PC-3 (cell line): Measurements from ENCODE around the gene GABRB2. TPM values are rescaled to one million over a fixed set of nuclear protein-coding genes. Genes with fewer than 3 reads are reported as not detected.

Experiments
- ATAC-seq: fragments of 200-7000 bp; cut with Tn5 transposase; 2 replicates; pipeline ENCODE4 v1.9.1; 2020; ENCODE audit warnings: mild to moderate bottlenecking, moderate library complexity
- BruUV-seq: library from RNA; stranded (reverse); fragments of 400-500 nt; replicated peaks from 2 replicates; lab custom pipeline; 2021; lab: Mats Ljungman, UMichigan
- CTCF ChIA-PET: fragments of 300-600 bp; sonication (Branson Sonifier 250); formaldehyde crosslinking; loops from one replicate; lab custom pipeline; 2022; ENCODE audit warnings: antibody characterized with exemption; lab: Charles Lee
- POLR2A ChIA-PET: fragments of 300-600 bp; sonication (Branson Sonifier 250); formaldehyde crosslinking; loops from one replicate; lab custom pipeline; 2022; ENCODE audit warnings: antibody characterized with exemption; ENCODE audit not compliant: unreplicated experiment; lab: Charles Lee
- DNase-seq: peaks from one replicate; pipeline ENCODE4 v3.0.0-alpha.2; 2015
- H2AFZ ChIP-seq: fragments of 300-600 bp; sonication (generic); 2 replicates; pipeline ENCODE4 v1.6.0; 2016; ENCODE audit warnings: antibody characterized with exemption, low read length
- H3F3A ChIP-seq: fragments of 300-600 bp; sonication (generic); one replicate; pipeline ENCODE4 v1.6.0; 2017; ENCODE audit warnings: antibody characterized with exemption, low read length, control low read depth, mild to moderate bottlenecking; ENCODE audit not compliant: unreplicated experiment
- H3K27ac ChIP-seq: fragments of 300-600 bp; sonication (generic); 2 replicates; pipeline ENCODE4 v1.5.1; 2016; ENCODE audit warnings: mild to moderate bottlenecking, low read length
- H3K27me3 ChIP-seq: fragments of 300-600 bp; sonication (generic); 2 replicates; pipeline ENCODE4 v1.6.1; 2016; ENCODE audit warnings: low read length, mixed read lengths
- H3K36me3 ChIP-seq: fragments of 300-600 bp; sonication (generic); 2 replicates; pipeline ENCODE4 v1.6.1; 2016; ENCODE audit warnings: low read depth, mixed run types, low read length, mixed read lengths
- H3K4me1 ChIP-seq: fragments of 300-600 bp; sonication (generic); 2 replicates; pipeline ENCODE4 v1.5.1; 2016; ENCODE audit warnings: low read length; ENCODE audit not compliant: insufficient read depth
- H3K4me2 ChIP-seq: fragments of 300-600 bp; sonication (generic); 2 replicates; pipeline ENCODE4 v1.6.0; 2016; ENCODE audit warnings: low read length
- H3K4me3 ChIP-seq: fragments of 300-600 bp; sonication (generic); 2 replicates; pipeline ENCODE4 v1.5.1; 2016; ENCODE audit warnings: mild to moderate bottlenecking, low read length, mixed read lengths
- H3K79me2 ChIP-seq: fragments of 300-600 bp; sonication (generic); 2 replicates; pipeline ENCODE4 v1.6.1; 2017; ENCODE audit warnings: low read length, mixed read lengths
- H3K9ac ChIP-seq: fragments of 300-600 bp; sonication (generic); 2 replicates; pipeline ENCODE4 v1.6.0; 2016; ENCODE audit warnings: mild to moderate bottlenecking, low read length
- H3K9me2 ChIP-seq: fragments of 300-600 bp; sonication (generic); replicated peaks from 2 replicates; pipeline ENCODE4 v1.6.1; 2016; ENCODE audit warnings: mixed run types, low read length, mixed read lengths
- H3K9me3 ChIP-seq: fragments of 300-600 bp; sonication (generic); 2 replicates; pipeline ENCODE4 v1.6.1; 2016; ENCODE audit warnings: low read length, mixed read lengths
- H4K20me1 ChIP-seq: fragments of 300-600 bp; sonication (generic); 2 replicates; pipeline ENCODE4 v1.6.1; 2016; ENCODE audit warnings: low read length, mixed read lengths
- CTCF ChIP-seq: fragments of 300-600 bp; sonication (generic); conservative IDR thresholded peaks from 2 replicates; pipeline ENCODE4 v1.5.1; 2017; ENCODE audit warnings: antibody characterized with exemption, low read depth, mild to moderate bottlenecking, low read length
- EZH2 ChIP-seq: fragments of 300-600 bp; sonication (generic); IDR thresholded peaks from one replicate; pipeline ENCODE4 v1.6.1; 2017; ENCODE audit warnings: antibody characterized with exemption, mild to moderate bottlenecking, low read length; ENCODE audit not compliant: unreplicated experiment
- EZH2phosphoT487 ChIP-seq: fragments of 300-600 bp; sonication (generic); IDR thresholded peaks from 2 replicates; pipeline ENCODE4 v1.6.1; 2018; ENCODE audit warnings: mild to moderate bottlenecking, antibody characterized with exemption, low read length, borderline replicate concordance
- intact Hi-C: fragments of 100-400 bp; cut with micrococcal nuclease; formaldehyde crosslinking; loops from 2 replicates; pipeline ENCODE4 v1.9.0; 2023
- total RNA-seq: library from RNA; depleted of rRNA; stranded (reverse); fragments of >200 nt; gene quantifications from 2 replicates; pipeline ENCODE4 v1.2.3, GENCODE V29; 2014

Gene GABRB2
- total RNA-seq, 1 experiment from 2014 or later: not detected

GRCh38 chr5:161380486-161380885 is 166.0 kb downstream of the GABRB2 start:
- no peak overlapping the region for H3K4me2 ChIP-seq
- no peaks in the 10 kb centered on the region for H3F3A ChIP-seq
- POLR2A ChIA-PET: no interaction called here
- CTCF ChIA-PET: no interaction called here
- ATAC-seq: no peak
- DNase-seq: no peak
- H3K27ac ChIP-seq: no peak overlapping the region
- H3K36me3 ChIP-seq: no peaks in the 10 kb centered on the region
- no peaks in the 10 kb centered on the region for H3K27me3 ChIP-seq
- no peak overlapping the region for H3K9ac ChIP-seq
- TF ChIP-seq CTCF: no peak
- no peak for TF ChIP-seq EZH2
- no peak for TF ChIP-seq EZH2phosphoT487
- no peak overlapping the region for H2AFZ ChIP-seq
- no peaks in the 10 kb centered on the region for H3K79me2 ChIP-seq
- H4K20me1 ChIP-seq: no peaks in the 10 kb centered on the region
- H3K4me1 ChIP-seq: no peaks in the 10 kb centered on the region
- no TSS peak for BruUV-seq
- no peaks in the 10 kb centered on the region for H3K9me2 ChIP-seq
- H3K4me3 ChIP-seq: no peak overlapping the region
- intact Hi-C loops: no loop called here
- peaks cover 21% of the 10 kb centered on the region; the same call in 1 of the 2 replicates for H3K9me3 ChIP-seq

- Histone ChIP-seq H3K36me3 (no peaks in the 10 kb centered on the region), H4K20me1 (no peaks in the 10 kb centered on the region), H3K27me3 (no peaks in the 10 kb centered on the region), H3K4me3 (no peak overlapping the region), H3F3A (no peaks in the 10 kb centered on the region), H3K79me2 (no peaks in the 10 kb centered on the region), H2AFZ (no peak overlapping the region), H3K9ac (no peak overlapping the region), H3K4me2 (no peak overlapping the region), H3K9me2 (no peaks in the 10 kb centered on the region), H3K9me3 (peaks cover 21% of the 10 kb centered on the region; the same call in 1 of the 2 replicates), H3K27ac (no peak overlapping the region), H3K4me1 (no peaks in the 10 kb centered on the region)
- intact Hi-C loops: no loop called here
- POLR2A ChIA-PET: no interaction called here
- DNase-seq (no peak), ATAC-seq (no peak)
- no TSS peak for BruUV-seq
- no peak for TF ChIP-seq EZH2
- TF ChIP-seq EZH2phosphoT487: no peak
- no peak for TF ChIP-seq CTCF
- CTCF ChIA-PET: no interaction called here
Measured at GRCh38 chr5:161378701-161379100, 167.8 kb downstream of the GABRB2 start.

- Histone ChIP-seq H3K4me3 (no peak overlapping the region), H3K4me1 (no peaks in the 10 kb centered on the region), H3K27ac (no peak overlapping the region), H3K36me3 (no peaks in the 10 kb centered on the region), H3K79me2 (no peaks in the 10 kb centered on the region), H3F3A (no peaks in the 10 kb centered on the region), H3K27me3 (no peaks in the 10 kb centered on the region), H3K4me2 (no peak overlapping the region), H3K9me2 (no peaks in the 10 kb centered on the region), H4K20me1 (no peaks in the 10 kb centered on the region), H3K9me3 (peaks cover 20% of the 10 kb centered on the region; the same call in 1 of the 2 replicates), H3K9ac (no peak overlapping the region), H2AFZ (no peak overlapping the region)
- ATAC-seq (no peak), DNase-seq (no peak)
- BruUV-seq: no TSS peak
- ChIA-PET CTCF (no interaction called here), POLR2A (no interaction called here)
- no peak for TF ChIP-seq EZH2phosphoT487
- TF ChIP-seq CTCF: no peak
- TF ChIP-seq EZH2: no peak
- intact Hi-C loops: no loop called here
Measured at GRCh38 chr5:161376034-161376433, 170.5 kb downstream of the GABRB2 start.
